Measurements from ENCODE around the gene SPRED2.

The SPRED2 gene

GRCh38 chr2:65427532-65427931 lies 4.9 kb downstream of the SPRED2 start:
- no peak overlapping the region for H3K27ac ChIP-seq
- no peaks in the 10 kb centered on the region for H3K9me3 ChIP-seq (ENCODE audit: control insufficient read depth, low read length)
- H3K4me3 ChIP-seq (ENCODE audit: low read depth, low read length), result no peak overlapping the region
- H3K4me1 ChIP-seq, result peaks cover 14% of the 10 kb centered on the region
- peaks cover 25% of the 10 kb centered on the region for H3K79me2 ChIP-seq
- H3K4me2 ChIP-seq (ENCODE audit: low read length), result no peak overlapping the region
- no peaks in the 10 kb centered on the region for H3K36me3 ChIP-seq (ENCODE audit: control insufficient read depth, insufficient read depth, low read length)
- no peak overlapping the region for H3K9ac ChIP-seq
- TF ChIP-seq, protein P1, sequence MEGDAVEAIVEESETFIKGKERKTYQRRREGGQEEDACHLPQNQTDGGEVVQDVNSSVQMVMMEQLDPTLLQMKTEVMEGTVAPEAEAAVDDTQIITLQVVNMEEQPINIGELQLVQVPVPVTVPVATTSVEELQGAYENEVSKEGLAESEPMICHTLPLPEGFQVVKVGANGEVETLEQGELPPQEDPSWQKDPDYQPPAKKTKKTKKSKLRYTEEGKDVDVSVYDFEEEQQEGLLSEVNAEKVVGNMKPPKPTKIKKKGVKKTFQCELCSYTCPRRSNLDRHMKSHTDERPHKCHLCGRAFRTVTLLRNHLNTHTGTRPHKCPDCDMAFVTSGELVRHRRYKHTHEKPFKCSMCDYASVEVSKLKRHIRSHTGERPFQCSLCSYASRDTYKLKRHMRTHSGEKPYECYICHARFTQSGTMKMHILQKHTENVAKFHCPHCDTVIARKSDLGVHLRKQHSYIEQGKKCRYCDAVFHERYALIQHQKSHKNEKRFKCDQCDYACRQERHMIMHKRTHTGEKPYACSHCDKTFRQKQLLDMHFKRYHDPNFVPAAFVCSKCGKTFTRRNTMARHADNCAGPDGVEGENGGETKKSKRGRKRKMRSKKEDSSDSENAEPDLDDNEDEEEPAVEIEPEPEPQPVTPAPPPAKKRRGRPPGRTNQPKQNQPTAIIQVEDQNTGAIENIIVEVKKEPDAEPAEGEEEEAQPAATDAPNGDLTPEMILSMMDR (IDR thresholded peaks at IDR 0.05), result no peak
- no peaks in the 10 kb centered on the region for H3K27me3 ChIP-seq (ENCODE audit: control insufficient read depth, insufficient read depth, low read length)
- no peak overlapping the region for H2AFZ ChIP-seq

GRCh38 chr2:65425276-65425675 lies 7.1 kb downstream of the SPRED2 start:
- TF ChIP-seq, protein P1 (IDR thresholded peaks at IDR 0.05), result no peak
- H3K27ac ChIP-seq, result no peak overlapping the region
- no peak overlapping the region for H2AFZ ChIP-seq
- H3K4me2 ChIP-seq (ENCODE audit: low read length), result no peak overlapping the region
- H3K36me3 ChIP-seq (ENCODE audit: control insufficient read depth, insufficient read depth, low read length), result no peaks in the 10 kb centered on the region
- H3K9me3 ChIP-seq (ENCODE audit: control insufficient read depth, low read length), result no peaks in the 10 kb centered on the region
- peaks cover 14% of the 10 kb centered on the region for H3K4me1 ChIP-seq
- no peak overlapping the region for H3K4me3 ChIP-seq (ENCODE audit: low read depth, low read length)
- no peaks in the 10 kb centered on the region for H3K27me3 ChIP-seq (ENCODE audit: control insufficient read depth, insufficient read depth, low read length)
- peaks cover 38% of the 10 kb centered on the region for H3K79me2 ChIP-seq
- H3K9ac ChIP-seq, result no peak overlapping the region

DNA sequence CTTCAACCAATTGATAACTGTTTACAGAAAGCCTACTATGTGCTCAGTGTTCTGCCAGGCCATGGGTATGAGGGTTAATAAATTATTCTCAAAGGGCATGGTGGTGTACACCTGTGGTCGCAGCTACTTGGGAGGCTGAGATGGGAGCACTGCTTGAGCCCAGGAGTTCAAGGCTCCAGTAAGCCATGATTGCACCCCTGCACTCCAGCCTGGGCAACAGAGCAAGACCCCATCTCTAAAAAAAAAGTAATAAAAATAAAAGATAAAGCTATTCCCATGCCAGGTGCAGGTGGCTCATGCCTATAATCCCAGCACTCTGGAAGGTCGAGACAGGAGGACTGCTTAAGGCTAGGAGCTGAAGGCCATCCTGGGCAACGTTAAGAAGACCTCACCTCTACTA lies 8.0 kb downstream of the SPRED2 start:
- Histone ChIP-seq H3K4me3 (ENCODE audit: low read depth, low read length) (no peak overlapping the region), H2AFZ (no peak overlapping the region), H3K4me1 (peaks cover 7% of the 10 kb centered on the region), H3K9me3 (ENCODE audit: control insufficient read depth, low read length) (no peaks in the 10 kb centered on the region), H3K36me3 (ENCODE audit: control insufficient read depth, insufficient read depth, low read length) (no peaks in the 10 kb centered on the region), H3K27me3 (ENCODE audit: control insufficient read depth, insufficient read depth, low read length) (no peaks in the 10 kb centered on the region), H3K4me2 (ENCODE audit: low read length) (no peak overlapping the region), H3K27ac (no peak overlapping the region), H3K9ac (no peak overlapping the region), H3K79me2 (peaks cover 39% of the 10 kb centered on the region)
- TF ChIP-seq, protein P1 (IDR thresholded peaks at IDR 0.05), result no peak

GRCh38 chr2:65421432-65421748 lies 11.0 kb downstream of the SPRED2 start:
- Histone ChIP-seq H3K36me3 (ENCODE audit: control insufficient read depth, insufficient read depth, low read length) (no peaks in the 10 kb centered on the region), H3K27me3 (ENCODE audit: control insufficient read depth, insufficient read depth, low read length) (no peaks in the 10 kb centered on the region), H3K4me1 (peaks cover 12% of the 10 kb centered on the region), H3K79me2 (peaks cover 45% of the 10 kb centered on the region), H3K4me2 (ENCODE audit: low read length) (no peak overlapping the region), H2AFZ (no peak overlapping the region), H3K27ac (no peak overlapping the region), H3K4me3 (ENCODE audit: low read depth, low read length) (no peak overlapping the region), H3K9ac (no peak overlapping the region), H3K9me3 (ENCODE audit: control insufficient read depth, low read length) (no peaks in the 10 kb centered on the region)
- TF ChIP-seq, protein P1 (IDR thresholded peaks at IDR 0.05), result no peak

DNA sequence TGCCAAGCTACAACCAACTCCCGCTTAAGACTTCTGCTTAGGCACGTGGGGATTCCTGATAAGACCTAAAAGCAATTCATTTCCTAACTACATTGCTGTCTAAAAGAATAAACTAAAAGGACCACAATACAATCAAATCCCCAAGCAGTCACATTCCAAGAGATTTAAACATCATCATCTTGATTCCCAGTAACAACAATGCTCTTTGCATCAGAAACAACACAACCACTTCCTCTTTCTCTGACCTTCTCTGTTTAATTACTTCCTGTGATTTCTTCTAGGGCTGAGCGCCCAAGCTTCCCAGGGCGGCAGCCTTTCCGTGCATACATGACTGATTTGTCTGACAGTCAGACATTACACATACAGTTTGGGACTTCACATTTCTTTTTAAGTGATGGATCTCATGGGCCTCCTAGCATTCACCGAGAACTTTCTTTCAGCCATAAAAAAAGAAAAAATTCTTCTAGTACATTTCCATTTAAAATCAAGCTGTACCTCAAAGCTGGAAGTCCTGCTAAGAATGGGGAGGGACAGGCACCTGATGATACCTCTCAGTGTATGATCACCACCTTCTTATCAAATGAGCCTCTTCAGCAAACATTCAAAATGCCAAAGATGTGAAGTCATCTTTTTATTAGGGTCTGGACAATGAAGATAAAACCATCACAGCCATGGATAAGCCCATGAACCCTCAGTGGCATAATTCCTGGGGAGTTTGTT lies 11.5 kb downstream of the SPRED2 start:
- H3K36me3 ChIP-seq (ENCODE audit: control insufficient read depth, insufficient read depth, low read length), result no peaks in the 10 kb centered on the region
- TF ChIP-seq, protein P1 (IDR thresholded peaks at IDR 0.05), result no peak
- no peak overlapping the region for H3K4me2 ChIP-seq (ENCODE audit: low read length)
- H3K4me1 ChIP-seq, result peaks cover 6% of the 10 kb centered on the region
- peaks cover 48% of the 10 kb centered on the region for H3K79me2 ChIP-seq
- no peak overlapping the region for H2AFZ ChIP-seq
- no peak overlapping the region for H3K4me3 ChIP-seq (ENCODE audit: low read depth, low read length)
- no peak overlapping the region for H3K27ac ChIP-seq
- H3K27me3 ChIP-seq (ENCODE audit: control insufficient read depth, insufficient read depth, low read length), result no peaks in the 10 kb centered on the region
- no peaks in the 10 kb centered on the region for H3K9me3 ChIP-seq (ENCODE audit: control insufficient read depth, low read length)
- H3K9ac ChIP-seq, result no peak overlapping the region

All from parathyroid adenoma (tissue), 2 donors.